MM.1S (cell line): ENCODE results near the gene SNX21.

Source experiments
- DNase-seq: peaks from one replicate; pipeline ENCODE4 v3.0.0-alpha.2; 2015
- H2AFZ ChIP-seq: fragments of 300-600 bp; sonication (generic); 2 replicates; pipeline ENCODE4 v1.6.0; 2016; ENCODE audit warnings: antibody characterized with exemption, low read length
- H3F3A ChIP-seq: fragments of 300-600 bp; sonication (generic); 2 replicates; pipeline ENCODE4 v1.6.1; 2016; ENCODE audit warnings: mild to moderate bottlenecking, antibody characterized with exemption, low read length, moderate library complexity, mixed read lengths; ENCODE audit not compliant: insufficient read depth
- H3K27ac ChIP-seq: fragments of 300-600 bp; sonication (generic); 2 replicates; pipeline ENCODE4 v1.5.1; 2016; ENCODE audit warnings: mild to moderate bottlenecking, low read length
- H3K27me3 ChIP-seq: fragments of 300-600 bp; sonication (generic); replicated peaks from 2 replicates; pipeline ENCODE4 v1.6.0; 2016; ENCODE audit warnings: low read length; ENCODE audit not compliant: insufficient read depth
- H3K36me3 ChIP-seq: fragments of 300-600 bp; sonication (generic); replicated peaks from 2 replicates; pipeline ENCODE4 v1.6.1; 2016; ENCODE audit warnings: mild to moderate bottlenecking, low read length, mixed read lengths; ENCODE audit not compliant: insufficient read depth
- H3K4me1 ChIP-seq: fragments of 300-600 bp; sonication (generic); 2 replicates; pipeline ENCODE4 v1.6.1; 2016; ENCODE audit warnings: low read length, mixed read lengths
- H3K4me2 ChIP-seq: fragments of 300-600 bp; sonication (generic); 2 replicates; pipeline ENCODE4 v1.6.0; 2016; ENCODE audit warnings: low read depth, low read length
- H3K4me3 ChIP-seq: fragments of 300-600 bp; sonication (generic); 2 replicates; pipeline ENCODE4 v1.5.1; 2016; ENCODE audit warnings: low read length, mixed read lengths
- H3K79me2 ChIP-seq: fragments of 300-600 bp; sonication (generic); 2 replicates; pipeline ENCODE4 v1.6.1; 2016; ENCODE audit warnings: mixed run types, low read length, mixed read lengths
- H3K9ac ChIP-seq: fragments of 300-600 bp; sonication (generic); 2 replicates; pipeline ENCODE4 v1.6.1; 2016; ENCODE audit warnings: low read length, mixed read lengths
- H3K9me2 ChIP-seq: fragments of 300-600 bp; sonication (generic); replicated peaks from 2 replicates; pipeline ENCODE4 v1.6.1; 2016; ENCODE audit warnings: mild to moderate bottlenecking, low read length, mixed read lengths; ENCODE audit not compliant: insufficient read depth
- H3K9me3 ChIP-seq: fragments of 300-600 bp; sonication (generic); replicated peaks from 2 replicates; pipeline ENCODE4 v1.6.1; 2016; ENCODE audit warnings: mild to moderate bottlenecking, low read length, mixed read lengths; ENCODE audit not compliant: insufficient read depth
- H4K20me1 ChIP-seq: fragments of 300-600 bp; sonication (generic); 2 replicates; pipeline ENCODE4 v1.6.1; 2016; ENCODE audit warnings: mild to moderate bottlenecking, low read length, moderate library complexity, mixed read lengths; ENCODE audit not compliant: insufficient read depth
- CTCF ChIP-seq: fragments of 300-600 bp; sonication (generic); IDR thresholded peaks from 2 replicates; pipeline ENCODE4 v1.5.1; 2016; ENCODE audit warnings: antibody characterized with exemption, low read length, mixed read lengths
- EZH2 ChIP-seq: fragments of 300-600 bp; sonication (generic); optimal IDR thresholded peaks from 2 replicates; pipeline ENCODE3; 2017; ENCODE audit warnings: low read depth, mild to moderate bottlenecking, antibody characterized with exemption, low read length, mixed read lengths
- EZH2phosphoT487 ChIP-seq: fragments of 300-600 bp; sonication (generic); IDR thresholded peaks from 2 replicates; pipeline ENCODE4 v1.6.1; 2018; ENCODE audit warnings: antibody characterized with exemption, low read length

Gene SNX21

GRCh38 chr20:45841407-45842129 is 8.0 kb downstream of the SNX21 start:
- DNase-seq = no peak
- Histone ChIP-seq H4K20me1 (no peaks in the 10 kb centered on the region), H3K27me3 (no peaks in the 10 kb centered on the region), H3K27ac (no peak overlapping the region), H3F3A (no peaks in the 10 kb centered on the region), H2AFZ (no peak overlapping the region), H3K4me3 (no peak overlapping the region), H3K9me2 (no peaks in the 10 kb centered on the region), H3K9ac (no peak overlapping the region), H3K4me1 (no peaks in the 10 kb centered on the region), H3K4me2 (no peak overlapping the region), H3K9me3 (no peaks in the 10 kb centered on the region), H3K79me2 (no peaks in the 10 kb centered on the region), H3K36me3 (no peaks in the 10 kb centered on the region)
- TF ChIP-seq EZH2 = no peak
- TF ChIP-seq CTCF = no peak
- TF ChIP-seq EZH2phosphoT487 = no peak

GRCh38 chr20:45842169-45842812 is 8.7 kb downstream of the SNX21 start:
- TF ChIP-seq EZH2 (no peak), CTCF (no peak), EZH2phosphoT487 (no peak)
- Histone ChIP-seq H3K9me2 (no peaks in the 10 kb centered on the region), H3F3A (no peaks in the 10 kb centered on the region), H3K9ac (no peak overlapping the region), H2AFZ (no peak overlapping the region), H3K4me3 (no peak overlapping the region), H4K20me1 (no peaks in the 10 kb centered on the region), H3K4me2 (no peak overlapping the region), H3K27me3 (no peaks in the 10 kb centered on the region), H3K4me1 (no peaks in the 10 kb centered on the region), H3K9me3 (no peaks in the 10 kb centered on the region), H3K79me2 (no peaks in the 10 kb centered on the region), H3K27ac (no peak overlapping the region), H3K36me3 (no peaks in the 10 kb centered on the region)
- DNase-seq = no peak

- no peak for DNase-seq
- no peaks in the 10 kb centered on the region for H3K9me3 ChIP-seq
- H3K9me2 ChIP-seq = no peaks in the 10 kb centered on the region
- H2AFZ ChIP-seq = no peak overlapping the region
- H3K4me2 ChIP-seq = no peak overlapping the region
- no peaks in the 10 kb centered on the region for H3K36me3 ChIP-seq
- no peak overlapping the region for H3K27ac ChIP-seq
- H3K79me2 ChIP-seq = no peaks in the 10 kb centered on the region
- no peak overlapping the region for H3K9ac ChIP-seq
- TF ChIP-seq CTCF (no peak), EZH2phosphoT487 (no peak), EZH2 (no peak)
- H3F3A ChIP-seq = no peaks in the 10 kb centered on the region
- H3K4me3 ChIP-seq = no peak overlapping the region
- H3K27me3 ChIP-seq = no peaks in the 10 kb centered on the region
- no peaks in the 10 kb centered on the region for H3K4me1 ChIP-seq
- H4K20me1 ChIP-seq = no peaks in the 10 kb centered on the region
Observed at GRCh38 chr20:45843506-45843905, 9.9 kb downstream of the SNX21 start.
